ENCODE measurements around the gene TRIO. TPM values are rescaled to one million over a fixed set of nuclear protein-coding genes. Genes with fewer than 3 reads are reported as not detected.

The TRIO gene
- total RNA-seq, 2 experiments from 2014 or later = 6.0 to 6.6 TPM

- H3K4me1 Mint-ChIP-seq (ENCODE audit: low read depth) = peaks cover 5% of the 10 kb centered on the region
- peaks cover under 1% of the 10 kb centered on the region for H3K9me3 Mint-ChIP-seq
- H3K27me3 Mint-ChIP-seq = peaks cover 4% of the 10 kb centered on the region
- intact Hi-C loops (cut with micrococcal nuclease) = no loop called here
- no peak for DNase-seq
- H3K27ac Mint-ChIP-seq = no peak overlapping the region
- no peaks in the 10 kb centered on the region for H3K36me3 Mint-ChIP-seq
- CTCF ChIA-PET = interaction anchor here (2.1 kb wide), 1 partner anchor 241 kb away, joined by 6 read pairs; no protein-coding TSS in a partner anchor
- no peak overlapping the region for H3K4me3 Mint-ChIP-seq
- POLR2A ChIA-PET = interaction anchor here (0.5 kb wide), 1 partner anchor 273 kb away, joined by 3 read pairs; no protein-coding TSS in a partner anchor
Measured at GRCh38 chr5:14407746-14408175, 264.6 kb downstream of the TRIO start.

- Mint-ChIP-seq H3K27ac (no peak overlapping the region), H3K27me3 (peaks cover 4% of the 10 kb centered on the region), H3K4me3 (no peak overlapping the region), H3K36me3 (no peaks in the 10 kb centered on the region), H3K4me1 (ENCODE audit: low read depth) (peaks cover 18% of the 10 kb centered on the region), H3K9me3 (no peaks in the 10 kb centered on the region)
- intact Hi-C loops (cut with micrococcal nuclease) = no loop called here
- no peak for DNase-seq
- ChIA-PET CTCF (interaction anchor here (0.6 to 2.1 kb wide), 2 partner anchors 240 to 249 kb away, joined by 3 to 6 read pairs; no protein-coding TSS in a partner anchor), POLR2A (no interaction called here)
Measured at GRCh38 chr5:14408969-14409586, 265.9 kb downstream of the TRIO start.

DNA sequence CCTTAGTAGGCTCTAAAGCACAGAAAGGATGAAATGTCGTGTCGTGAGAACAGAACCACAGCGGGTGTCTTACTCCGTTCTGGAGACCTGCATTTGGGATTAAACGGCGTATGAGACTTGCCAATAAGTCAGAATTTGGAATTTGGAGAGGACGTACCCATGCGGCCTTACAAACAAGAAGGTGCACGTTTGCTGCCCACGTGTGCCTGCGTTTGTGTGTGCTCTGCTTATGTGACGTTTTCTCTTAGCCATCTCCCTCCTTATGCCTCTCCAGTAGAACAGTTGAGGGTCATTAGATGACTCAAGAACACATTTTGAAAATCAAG, 266.9 kb downstream of the TRIO start:
- intact Hi-C loops (cut with micrococcal nuclease) = loop anchor here (5.0 to 10.0 kb wide), 2 partner anchors 172 to 515 kb away; partner anchors contain the start of gene OTULINL
- CTCF ChIA-PET = no interaction called here
- no peaks in the 10 kb centered on the region for H3K36me3 Mint-ChIP-seq

DNA sequence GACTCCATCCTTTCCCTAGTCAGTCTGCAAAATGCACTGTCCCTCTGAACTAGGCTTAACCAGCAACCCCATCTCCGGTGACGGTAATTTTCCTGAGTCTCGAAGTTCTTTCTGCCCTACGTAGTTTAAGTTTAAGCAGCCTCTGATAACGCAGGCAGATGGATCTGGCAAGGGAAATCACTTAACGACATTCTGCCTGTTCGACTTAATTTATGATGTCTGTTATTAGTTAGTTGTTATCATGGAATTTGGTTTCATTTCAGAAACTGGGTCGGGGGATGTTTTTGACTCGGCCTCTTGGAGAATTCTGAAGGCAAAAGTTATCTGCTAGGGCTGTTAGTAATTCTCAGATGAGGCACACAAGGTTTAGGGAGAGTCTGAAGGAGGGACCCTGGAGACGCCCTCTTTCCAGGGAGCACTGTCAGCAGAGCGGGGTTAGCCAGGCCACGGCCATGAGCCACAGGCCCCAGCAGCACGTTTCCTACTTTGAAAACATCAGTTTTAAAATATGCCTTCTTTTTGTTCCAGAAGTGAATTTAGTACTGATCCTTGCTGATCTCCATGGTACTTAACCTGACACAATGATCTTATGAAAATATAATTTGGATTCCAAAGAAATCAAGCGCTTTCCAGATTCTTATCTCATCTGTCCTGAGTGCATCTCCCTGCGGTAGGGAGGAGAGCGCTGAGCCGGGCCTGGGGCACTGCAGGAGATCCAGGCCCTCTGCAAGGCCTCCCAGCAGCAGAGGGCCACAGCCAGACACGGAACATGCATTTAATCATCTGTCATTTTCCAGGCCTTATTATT, 267.5 kb downstream of the TRIO start:
- Mint-ChIP-seq H3K9me3 (no peaks in the 10 kb centered on the region), H3K4me1 (ENCODE audit: low read depth) (peaks cover 33% of the 10 kb centered on the region), H3K27me3 (peaks cover 2% of the 10 kb centered on the region), H3K36me3 (no peaks in the 10 kb centered on the region), H3K27ac (no peak overlapping the region), H3K4me3 (no peak overlapping the region)
- no peak for DNase-seq
- POLR2A ChIA-PET = no interaction called here
- CTCF ChIA-PET = interaction anchor here (0.7 to 4.9 kb wide), 4 partner anchors 10 to 238 kb away, joined by 3 to 33 read pairs (median 4); no protein-coding TSS in a partner anchor
- intact Hi-C loops (cut with micrococcal nuclease) = loop anchor here (5.0 to 10.0 kb wide), 2 partner anchors 172 to 514 kb away; partner anchors contain the start of gene OTULINL

More for the DNA sequence above, 266.9 kb downstream of the TRIO start:
- Mint-ChIP-seq H3K27ac (no peak overlapping the region), H3K4me3 (no peak overlapping the region), H3K27me3 (peaks cover 4% of the 10 kb centered on the region), H3K9me3 (no peaks in the 10 kb centered on the region), H3K4me1 (ENCODE audit: low read depth) (peaks cover 28% of the 10 kb centered on the region)
- DNase-seq = no peak
- POLR2A ChIA-PET = no interaction called here

DNA sequence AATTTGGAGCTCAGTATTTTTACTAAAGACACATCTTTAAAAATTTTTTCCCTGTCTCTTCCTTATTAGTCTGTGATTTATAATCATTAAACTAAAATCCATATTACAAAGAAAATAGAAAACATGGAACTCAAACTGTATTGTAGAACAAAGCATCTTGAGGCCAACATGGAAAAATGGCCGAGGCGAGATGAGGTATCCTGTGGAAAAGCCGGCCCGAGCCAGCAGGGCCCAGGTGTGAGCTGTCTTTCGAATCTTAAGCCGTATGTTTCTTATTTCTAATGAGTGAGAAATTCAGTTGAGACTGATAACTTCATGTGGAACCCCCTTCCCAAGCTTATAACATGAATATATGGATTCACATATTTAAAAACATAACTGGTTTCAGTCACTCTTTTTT, 268.1 kb downstream of the TRIO start:
- no peak for DNase-seq
- Mint-ChIP-seq H3K4me3 (no peak overlapping the region), H3K9me3 (no peaks in the 10 kb centered on the region), H3K4me1 (ENCODE audit: low read depth) (peaks cover 40% of the 10 kb centered on the region), H3K36me3 (no peaks in the 10 kb centered on the region), H3K27ac (no peak overlapping the region), H3K27me3 (peaks cover 2% of the 10 kb centered on the region)
- intact Hi-C loops (cut with micrococcal nuclease) = loop anchor here (5.0 to 10.0 kb wide), 2 partner anchors 171 to 514 kb away; partner anchors contain the start of gene OTULINL
- POLR2A ChIA-PET = no interaction called here
- CTCF ChIA-PET = interaction anchor here (0.7 to 4.9 kb wide), 4 partner anchors 11 to 237 kb away, joined by 3 to 33 read pairs (median 4); no protein-coding TSS in a partner anchor

DNA sequence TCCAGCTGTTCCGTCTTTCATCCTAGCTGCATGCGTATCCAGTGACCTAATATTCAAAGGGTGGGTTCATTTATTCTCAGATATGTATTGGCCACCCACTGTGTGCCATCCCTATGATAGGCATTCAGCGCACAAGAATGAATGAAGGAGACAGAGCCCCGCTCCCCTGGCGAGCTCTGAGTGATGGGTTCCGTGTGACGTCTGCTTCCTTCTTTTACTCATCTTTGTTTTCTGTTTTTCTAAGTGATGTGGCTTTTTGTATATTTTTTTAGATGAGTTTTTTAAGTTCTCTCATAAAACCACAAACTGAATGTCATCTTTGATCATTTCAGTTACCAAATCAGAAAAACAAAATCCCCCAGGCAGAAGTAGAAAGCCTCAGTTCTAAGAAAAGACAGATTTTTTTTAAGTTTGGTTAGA, 270.2 kb downstream of the TRIO start:
- intact Hi-C loops (cut with micrococcal nuclease) = loop anchor here (5.0 to 10.0 kb wide), 2 partner anchors 169 to 511 kb away; partner anchors contain the start of gene OTULINL
- Mint-ChIP-seq H3K27ac (peak overlapping the region; percentile 94), H3K4me1 (ENCODE audit: low read depth) (peaks cover 52% of the 10 kb centered on the region), H3K4me3 (peak overlapping the region; percentile 67), H3K9me3 (no peaks in the 10 kb centered on the region), H3K36me3 (no peaks in the 10 kb centered on the region), H3K27me3 (peaks cover 12% of the 10 kb centered on the region)
- DNase-seq = peak; percentile 71
- ChIA-PET CTCF (interaction anchor here (0.8 to 4.9 kb wide), 2 partner anchors 14 to 235 kb away, joined by 3 to 33 read pairs; no protein-coding TSS in a partner anchor), POLR2A (interaction anchor here (1.0 to 3.0 kb wide), 3 partner anchors 24 to 251 kb away, joined by 3 to 12 read pairs (median 10); partner anchors contain the start of genes OTULIN and OTULINL)

DNA sequence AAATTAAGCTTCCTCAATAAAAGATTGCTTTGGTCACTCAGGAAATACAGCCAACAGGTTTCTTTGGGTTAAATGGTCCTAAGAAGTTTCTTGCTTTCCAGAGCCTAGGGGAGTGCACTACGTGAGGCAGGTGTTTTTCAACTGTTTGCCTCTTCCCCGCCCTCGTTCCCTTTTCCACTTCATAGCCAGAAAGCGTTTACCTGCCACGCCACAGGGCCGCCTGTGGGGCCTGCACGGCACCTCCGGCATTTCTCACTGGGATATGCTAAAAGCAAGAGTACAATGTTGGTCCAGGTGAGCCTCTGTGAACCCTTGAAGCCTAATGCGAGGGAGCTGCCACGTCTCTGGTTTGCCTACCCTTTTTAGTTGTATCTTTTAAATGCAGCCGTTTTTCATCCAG, 270.9 kb downstream of the TRIO start:
- peak; percentile 34 for DNase-seq
- peaks cover 52% of the 10 kb centered on the region for H3K4me1 Mint-ChIP-seq (ENCODE audit: low read depth)
- H3K9me3 Mint-ChIP-seq = no peaks in the 10 kb centered on the region
- intact Hi-C loops (cut with micrococcal nuclease) = loop anchor here (2.0 to 10.0 kb wide), 4 partner anchors 168 to 579 kb away; partner anchors contain the start of genes OTULIN and OTULINL
- H3K27me3 Mint-ChIP-seq = peaks cover 18% of the 10 kb centered on the region
- CTCF ChIA-PET = interaction anchor here (4.9 kb wide), 1 partner anchor 234 kb away, joined by 33 read pairs; no protein-coding TSS in a partner anchor
- H3K4me3 Mint-ChIP-seq = peak overlapping the region; percentile 67
- POLR2A ChIA-PET = interaction anchor here (1.0 to 3.0 kb wide), 3 partner anchors 23 to 250 kb away, joined by 3 to 12 read pairs (median 10); partner anchors contain the start of genes OTULIN and OTULINL
- H3K36me3 Mint-ChIP-seq = no peaks in the 10 kb centered on the region
- H3K27ac Mint-ChIP-seq = peak overlapping the region; percentile 94

DNA sequence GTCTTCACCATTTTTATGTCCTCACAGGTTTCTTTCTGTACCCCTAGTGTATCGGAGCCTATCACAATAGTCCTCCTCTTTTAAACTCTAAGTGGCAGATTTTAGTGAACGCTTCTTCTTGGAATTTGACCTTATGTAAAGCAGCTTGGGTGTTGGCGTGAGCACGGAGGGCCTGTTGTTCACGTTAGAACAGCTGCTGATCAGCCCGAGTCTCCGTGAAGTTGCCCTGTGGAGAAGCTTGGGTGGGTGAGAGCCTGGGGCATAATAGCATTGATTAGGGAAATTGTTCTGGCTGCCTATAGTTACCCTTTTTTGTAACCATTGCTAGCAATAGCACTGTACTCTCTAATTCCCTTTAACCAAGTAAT, 271.5 kb downstream of the TRIO start:
- no peaks in the 10 kb centered on the region for H3K36me3 Mint-ChIP-seq
- ChIA-PET CTCF (interaction anchor here (4.9 kb wide), 1 partner anchor 234 kb away, joined by 33 read pairs; no protein-coding TSS in a partner anchor), POLR2A (interaction anchor here (0.8 to 3.0 kb wide), 4 partner anchors 167 to 292 kb away, joined by 3 to 12 read pairs (median 7); partner anchors contain the start of genes OTULIN and OTULINL)

DNA sequence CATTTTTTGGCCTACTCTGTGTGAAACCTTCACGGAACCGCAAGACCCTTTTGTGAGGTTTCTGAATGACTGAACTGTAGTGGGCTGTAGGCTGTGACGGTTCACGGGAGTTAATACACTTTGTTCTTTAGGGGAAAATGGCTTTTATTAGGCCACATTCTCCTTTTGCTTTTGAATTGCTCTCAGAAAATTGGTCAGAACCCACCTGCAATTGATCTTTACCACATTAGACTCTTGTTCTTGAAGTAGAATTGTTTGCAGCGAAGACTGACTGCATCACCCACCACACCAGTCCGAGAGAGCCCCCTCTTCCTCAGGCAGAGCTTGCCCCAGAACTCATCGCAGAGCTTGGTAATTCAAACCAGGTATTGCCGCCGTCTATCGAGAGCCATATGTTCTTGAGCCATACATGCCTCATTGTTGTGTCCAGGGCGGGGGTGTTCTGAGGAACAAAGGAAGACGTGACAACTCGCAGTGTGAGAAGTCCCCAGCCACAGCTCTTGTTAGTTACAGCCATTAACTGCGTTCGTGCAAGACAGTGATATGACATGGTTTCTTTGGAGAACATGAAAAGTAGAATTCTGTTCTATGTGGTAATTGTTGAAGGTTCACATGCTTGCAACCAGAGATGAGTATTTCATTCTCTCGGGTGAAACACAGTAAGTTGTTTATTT, 272.0 kb downstream of the TRIO start:
- peaks cover 18% of the 10 kb centered on the region for H3K27me3 Mint-ChIP-seq
- CTCF ChIA-PET = interaction anchor here (4.9 kb wide), 1 partner anchor 233 kb away, joined by 33 read pairs; no protein-coding TSS in a partner anchor
- no peaks in the 10 kb centered on the region for H3K9me3 Mint-ChIP-seq
- POLR2A ChIA-PET = interaction anchor here (0.8 to 3.0 kb wide), 4 partner anchors 167 to 292 kb away, joined by 3 to 12 read pairs (median 7); partner anchors contain the start of genes OTULIN and OTULINL
- H3K4me3 Mint-ChIP-seq = peak overlapping the region; percentile 67
- intact Hi-C loops (cut with micrococcal nuclease) = loop anchor here (1.0 to 10.0 kb wide), 10 partner anchors 9 to 578 kb away; partner anchors contain the start of genes ANKH and OTULIN
- H3K27ac Mint-ChIP-seq = peak overlapping the region; percentile 94
- peaks cover 52% of the 10 kb centered on the region for H3K4me1 Mint-ChIP-seq (ENCODE audit: low read depth)
- H3K36me3 Mint-ChIP-seq = no peaks in the 10 kb centered on the region
- peak; percentile 65 for DNase-seq

More for the DNA sequence above, 271.5 kb downstream of the TRIO start:
- Mint-ChIP-seq H3K4me1 (ENCODE audit: low read depth) (peaks cover 52% of the 10 kb centered on the region), H3K27ac (peak overlapping the region; percentile 94), H3K27me3 (peaks cover 18% of the 10 kb centered on the region), H3K9me3 (no peaks in the 10 kb centered on the region), H3K4me3 (peak overlapping the region; percentile 67)
- no peak for DNase-seq
- intact Hi-C loops (cut with micrococcal nuclease) = loop anchor here (1.0 to 10.0 kb wide), 11 partner anchors 10 to 578 kb away; partner anchors contain the start of genes ANKH, OTULIN and OTULINL

DNA sequence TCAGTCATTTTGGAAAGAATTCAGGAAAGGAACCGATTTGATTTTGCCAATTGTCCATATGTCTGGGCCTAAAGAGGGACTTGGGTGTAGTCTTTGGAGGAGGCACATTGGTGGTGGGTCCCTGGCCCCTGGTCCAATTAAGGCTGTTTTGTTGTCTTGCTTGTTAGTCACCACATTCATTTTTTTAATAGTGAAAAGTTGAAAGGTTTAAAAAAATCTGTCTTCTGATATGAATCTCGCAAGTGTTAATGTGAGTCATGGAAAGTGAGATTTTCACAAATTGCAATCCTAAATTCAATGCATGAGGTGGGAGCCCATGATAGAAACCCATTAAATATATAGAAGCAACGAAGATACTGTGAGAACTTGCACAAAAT, 272.5 kb downstream of the TRIO start:
- Mint-ChIP-seq H3K9me3 (no peaks in the 10 kb centered on the region), H3K4me1 (ENCODE audit: low read depth) (peaks cover 52% of the 10 kb centered on the region), H3K27me3 (peaks cover 18% of the 10 kb centered on the region), H3K36me3 (no peaks in the 10 kb centered on the region), H3K27ac (peak overlapping the region; percentile 94), H3K4me3 (peak overlapping the region; percentile 67)
- POLR2A ChIA-PET = interaction anchor here (0.8 to 3.0 kb wide), 2 partner anchors 166 to 291 kb away, joined by 4 to 12 read pairs; partner anchors contain the start of gene OTULINL
- CTCF ChIA-PET = interaction anchor here (4.9 kb wide), 1 partner anchor 233 kb away, joined by 33 read pairs; no protein-coding TSS in a partner anchor
- intact Hi-C loops (cut with micrococcal nuclease) = loop anchor here (1.0 to 10.0 kb wide), 10 partner anchors 9 to 577 kb away; partner anchors contain the start of genes ANKH and OTULIN
- peak; percentile 49 for DNase-seq

All from activated CD4-positive, alpha-beta memory T cell treated with anti-CD3 and anti-CD28 coated beads for 36 hours (primary cell).